Fibroblast of lung (primary cell): Measurements from ENCODE around the gene ESD. TPM values are rescaled to one million over a fixed set of nuclear protein-coding genes. Genes with fewer than 3 reads are reported as not detected.

Experiments used
- DNase-seq, 2 donors: peaks; one replicate each; pipeline versions ENCODE4 v3.0.0 to v3.0.0-alpha.2; 2010; ENCODE audit warnings: low read depth in 2 of 2
- H2AFZ ChIP-seq: 2 replicates; pipeline ENCODE4 v1.5.1; 2012; ENCODE audit warnings: low read length, control low read depth, inconsistent platforms
- H3K27ac ChIP-seq: 2 replicates; pipeline ENCODE4 v1.5.1; 2011; ENCODE audit warnings: low read length, control low read depth; ENCODE audit not compliant: insufficient read depth
- H3K27me3 ChIP-seq: 2 replicates; pipeline ENCODE4 v1.5.1; 2011; ENCODE audit warnings: mild to moderate bottlenecking, low read length; ENCODE audit not compliant: control insufficient read depth, insufficient read depth
- H3K36me3 ChIP-seq: 2 replicates; pipeline ENCODE4 v1.5.1; 2011; ENCODE audit warnings: low read length; ENCODE audit not compliant: control insufficient read depth, insufficient read depth
- H3K4me1 ChIP-seq: 2 replicates; pipeline ENCODE4 v1.5.1; 2011; ENCODE audit warnings: low read length; ENCODE audit not compliant: control insufficient read depth, insufficient read depth; ENCODE audit errors: extremely low read depth
- H3K4me2 ChIP-seq: 2 replicates; pipeline ENCODE4 v1.5.1; 2011; ENCODE audit warnings: low read length, control low read depth; ENCODE audit not compliant: insufficient read depth; ENCODE audit errors: extremely low read depth
- H3K4me3 ChIP-seq, 4 experiments: fragments of 200-600 bp in 1 of 4; sonication (generic) in 1 of 4; replicated peaks in 1 of 4; 2 replicates each; pipeline ENCODE4 v1.5.1; 2011 to 2016; ENCODE audit warnings: low read length in 4 of 4, low read depth in 3 of 4, mild to moderate bottlenecking in 3 of 4, control low read depth in 2 of 4, inconsistent platforms in 1 of 4, mixed read lengths in 1 of 4; ENCODE audit not compliant: insufficient read depth in 1 of 4; ENCODE audit errors: control extremely low read depth in 1 of 4
- H3K79me2 ChIP-seq: 2 replicates; pipeline ENCODE4 v1.5.1; 2012; ENCODE audit warnings: mild to moderate bottlenecking, low read length, inconsistent platforms; ENCODE audit not compliant: control insufficient read depth, insufficient read depth
- H3K9ac ChIP-seq: 2 replicates; pipeline ENCODE4 v1.5.1; 2011; ENCODE audit warnings: mild to moderate bottlenecking, low read length, control low read depth; ENCODE audit not compliant: insufficient read depth
- H3K9me3 ChIP-seq: 2 replicates; pipeline ENCODE4 v1.5.1; 2012; ENCODE audit warnings: low read depth, low read length; ENCODE audit not compliant: control insufficient read depth, insufficient read depth
- H4K20me1 ChIP-seq: 2 replicates; pipeline ENCODE4 v1.5.1; 2011; ENCODE audit warnings: low read length; ENCODE audit not compliant: control insufficient read depth, insufficient read depth; ENCODE audit errors: extremely low read depth
- CTCF ChIP-seq, 2 donors: IDR thresholded peaks in 1 of 2; conservative IDR thresholded peaks in 1 of 2; 1 replicate in 1 of 2; 2 replicates in 1 of 2; pipeline ENCODE4 v1.5.1; 2011 to 2012; ENCODE audit warnings: low read length in 2 of 2, control low read depth in 1 of 2, inconsistent platforms in 1 of 2, low read depth in 1 of 2, mild to moderate bottlenecking in 1 of 2
- EZH2 ChIP-seq: IDR thresholded peaks from 2 replicates; pipeline ENCODE4 v1.5.1; 2012; ENCODE audit warnings: low read length, control low read depth, mild to moderate bottlenecking; ENCODE audit errors: missing control alignments
- polyA plus RNA-seq, 2 donors: library from polyadenylated mRNA; depleted of rRNA in 1 of 2; stranded (reverse) in 1 of 2; unstranded in 1 of 2; fragments of >200 nt; gene quantifications; 2 replicates each; pipeline ENCODE4 v1.2.1, GENCODE V29; 2011 to 2012; ENCODE audit warnings: missing spikeins in 1 of 2
- total RNA-seq: library from RNA; depleted of rRNA; stranded (reverse); fragments of >200 nt; gene quantifications from 2 replicates; pipeline ENCODE4 v1.2.1, GENCODE V29; 2014

ESD gene
- total and polyA plus RNA-seq, 2 donors (not counting 1 experiment from before 2014, with no cell fraction given): 118 to 193 TPM

- TF ChIP-seq EZH2: no peak
- peaks cover 4% of the 10 kb centered on the region for H3K36me3 ChIP-seq
- no peaks in the 10 kb centered on the region for H3K9me3 ChIP-seq
- H3K4me3 ChIP-seq: no peak overlapping the region
- no peaks in the 10 kb centered on the region for H3K4me1 ChIP-seq
- no peaks in the 10 kb centered on the region for H3K79me2 ChIP-seq
- no peak for DNase-seq
- no peak overlapping the region for H3K4me2 ChIP-seq
- no peaks in the 10 kb centered on the region for H3K27me3 ChIP-seq
- no peak overlapping the region for H3K27ac ChIP-seq
- no peak overlapping the region for H3K9ac ChIP-seq
- no peaks in the 10 kb centered on the region for H4K20me1 ChIP-seq
- no peak overlapping the region for H2AFZ ChIP-seq
Observed at GRCh38 chr13:46754812-46755211, 42.1 kb downstream of the ESD start.

GRCh38 chr13:46753917-46754316, 43.0 kb downstream of the ESD start:
- peaks cover 4% of the 10 kb centered on the region for H3K36me3 ChIP-seq
- DNase-seq: no peak
- no peaks in the 10 kb centered on the region for H4K20me1 ChIP-seq
- TF ChIP-seq EZH2: no peak
- TF ChIP-seq CTCF (conservative IDR thresholded peaks at IDR 0.05 in 1 of 2, IDR thresholded peaks at IDR 0.05 in 1 of 2; ENCODE audit: low read depth in 1 of 2, low read length in 2 of 2): no peak
- no peak overlapping the region for H3K4me2 ChIP-seq
- H3K4me1 ChIP-seq: no peaks in the 10 kb centered on the region
- no peak overlapping the region for H3K27ac ChIP-seq
- H3K4me3 ChIP-seq: no peak overlapping the region
- H3K79me2 ChIP-seq: no peaks in the 10 kb centered on the region
- H3K9ac ChIP-seq: no peak overlapping the region
- no peaks in the 10 kb centered on the region for H3K27me3 ChIP-seq
- H2AFZ ChIP-seq: no peak overlapping the region
- H3K9me3 ChIP-seq: no peaks in the 10 kb centered on the region

- Histone ChIP-seq H3K9me3 (no peaks in the 10 kb centered on the region), H4K20me1 (no peaks in the 10 kb centered on the region), H3K27ac (no peak overlapping the region), H2AFZ (no peak overlapping the region), H3K79me2 (no peaks in the 10 kb centered on the region), H3K4me3 (no peak overlapping the region), H3K4me1 (no peaks in the 10 kb centered on the region), H3K36me3 (peaks cover 4% of the 10 kb centered on the region), H3K27me3 (no peaks in the 10 kb centered on the region), H3K4me2 (no peak overlapping the region), H3K9ac (no peak overlapping the region)
- DNase-seq: no peak
- TF ChIP-seq EZH2: no peak
- no peak for TF ChIP-seq CTCF (conservative IDR thresholded peaks at IDR 0.05 in 1 of 2, IDR thresholded peaks at IDR 0.05 in 1 of 2; ENCODE audit: low read depth in 1 of 2, low read length in 2 of 2)
Observed at GRCh38 chr13:46753137-46753536, 43.8 kb downstream of the ESD start.
